ENCODE results near the gene HDAC4. TPM values are rescaled to one million over a fixed set of nuclear protein-coding genes. Genes with fewer than 3 reads are reported as not detected.

HDAC4 gene
- total RNA-seq, 4 donors from 2014 or later, result 68.0 to 123 (median 86.5) TPM

- WGBS, 2 donors, result 94% methylated on average over 18 to 20 of the region's 20 CpGs
- no peaks in the 10 kb centered on the region for H3K27me3 ChIP-seq
- H3K36me3 ChIP-seq, result peaks cover 9 to 68% (median 11%) of the 10 kb centered on the region in 3 donors
- H3K9me3 ChIP-seq, result peaks cover 0 to 7% (median 0%) of the 10 kb centered on the region in 4 donors
- TF ChIP-seq POLR2A (IDR thresholded peaks at IDR 0.05), result no peak
- TF ChIP-seq CTCF (IDR thresholded peaks at IDR 0.05), result no peak
- no peak for TF ChIP-seq EP300 (IDR thresholded peaks at IDR 0.05)
- H3K4me1 ChIP-seq, result no peaks in the 10 kb centered on the region
- no peak overlapping the region for H3K4me3 ChIP-seq
- no peak overlapping the region for H3K27ac ChIP-seq
- DNase-seq (ENCODE audit: low spot score in 2 of 2), result no peak
Measured at GRCh38 chr2:239186516-239187357, 214.1 kb downstream of the HDAC4 start.

- Histone ChIP-seq H3K4me3 (no peak overlapping the region), H3K9me3 (peaks cover 0 to 7% (median 0%) of the 10 kb centered on the region in 4 donors), H3K27ac (no peak overlapping the region), H3K4me1 (no peaks in the 10 kb centered on the region), H3K27me3 (no peaks in the 10 kb centered on the region), H3K36me3 (peaks cover 9 to 79% (median 11%) of the 10 kb centered on the region in 3 donors)
- DNase-seq (ENCODE audit: low spot score in 2 of 2), result no peak
- 89 to 96% methylated on average over 10 to 12 of the region's 14 CpGs for WGBS, 2 donors
- TF ChIP-seq POLR2A (IDR thresholded peaks at IDR 0.05) (no peak), EP300 (IDR thresholded peaks at IDR 0.05) (no peak), CTCF (IDR thresholded peaks at IDR 0.05) (no peak)
Measured at GRCh38 chr2:239184968-239185903, 215.6 kb downstream of the HDAC4 start.

GRCh38 chr2:239184179-239184578 is 216.6 kb downstream of the HDAC4 start:
- Histone ChIP-seq H3K9me3 (peaks cover 0 to 7% (median 0%) of the 10 kb centered on the region in 4 donors), H3K36me3 (peaks cover 5 to 79% (median 11%) of the 10 kb centered on the region in 3 donors), H3K4me3 (no peak overlapping the region), H3K27me3 (no peaks in the 10 kb centered on the region), H3K27ac (no peak overlapping the region), H3K4me1 (no peaks in the 10 kb centered on the region)
- no peak for TF ChIP-seq POLR2A (IDR thresholded peaks at IDR 0.05)
- TF ChIP-seq CTCF (IDR thresholded peaks at IDR 0.05), result no peak
- no peak for DNase-seq (ENCODE audit: low spot score in 2 of 2)
- 95 to 100% methylated on average over 2 of the region's 2 CpGs for WGBS, 2 donors

GRCh38 chr2:239182981-239183791 is 217.6 kb downstream of the HDAC4 start:
- H3K27me3 ChIP-seq, result no peaks in the 10 kb centered on the region
- no peak for TF ChIP-seq CTCF (IDR thresholded peaks at IDR 0.05)
- TF ChIP-seq EP300 (IDR thresholded peaks at IDR 0.05), result no peak
- no peak for TF ChIP-seq POLR2A (IDR thresholded peaks at IDR 0.05)
- H3K9me3 ChIP-seq, result no peaks in the 10 kb centered on the region
- WGBS, 2 donors, result 92 to 94% methylated on average over 20 to 23 of the region's 23 CpGs
- no peak overlapping the region for H3K4me3 ChIP-seq
- H3K27ac ChIP-seq, result no peak overlapping the region
- no peaks in the 10 kb centered on the region for H3K4me1 ChIP-seq
- peaks cover 0 to 79% (median 4%) of the 10 kb centered on the region in 3 donors for H3K36me3 ChIP-seq
- DNase-seq (ENCODE audit: low spot score in 2 of 2), result no peak

Data from tibial nerve (tissue), 4 donors.